Sigmoid colon (tissue), 4 donors: ENCODE measurements around the gene SERTAD2.

Source experiments
- EP300 ChIP-seq, 4 donors: sonication (generic); formaldehyde crosslinking; IDR thresholded peaks; one replicate each; pipeline ENCODE4 v1.6.1; 2017; ENCODE audit warnings: antibody characterized with exemption in 4 of 4
- POLR2A ChIP-seq, 2 donors: fragments of 450-650 bp; IDR thresholded peaks; one replicate each; pipeline ENCODE4 v1.6.1; 2016; ENCODE audit warnings: antibody characterized with exemption in 2 of 2, mild to moderate bottlenecking in 2 of 2, moderate library complexity in 2 of 2
- POLR2AphosphoS5 ChIP-seq, 4 donors: sonication (generic); formaldehyde crosslinking; IDR thresholded peaks; one replicate each; pipeline ENCODE4 v1.6.1; 2017; ENCODE audit warnings: antibody characterized with exemption in 4 of 4
- TF ChIP-seq, protein P1 (sequence below), 4 experiments: fragments of 450-650 bp in 3 of 4; fragments of 200-600 bp in 1 of 4; IDR thresholded peaks; one replicate each; pipeline ENCODE4 v1.5.1; 2016 to 2019; ENCODE audit warnings: antibody characterized with exemption in 4 of 4, mild to moderate bottlenecking in 3 of 4, moderate library complexity in 2 of 4

GRCh38 chr2:64651590-64651989 is 2.1 kb downstream of the SERTAD2 start:
- TF ChIP-seq POLR2AphosphoS5 (IDR thresholded peaks at IDR 0.05) (no peak), EP300 (IDR thresholded peaks at IDR 0.05) (no peak), POLR2A (IDR thresholded peaks at IDR 0.05) (no peak)
- TF ChIP-seq, protein P1, sequence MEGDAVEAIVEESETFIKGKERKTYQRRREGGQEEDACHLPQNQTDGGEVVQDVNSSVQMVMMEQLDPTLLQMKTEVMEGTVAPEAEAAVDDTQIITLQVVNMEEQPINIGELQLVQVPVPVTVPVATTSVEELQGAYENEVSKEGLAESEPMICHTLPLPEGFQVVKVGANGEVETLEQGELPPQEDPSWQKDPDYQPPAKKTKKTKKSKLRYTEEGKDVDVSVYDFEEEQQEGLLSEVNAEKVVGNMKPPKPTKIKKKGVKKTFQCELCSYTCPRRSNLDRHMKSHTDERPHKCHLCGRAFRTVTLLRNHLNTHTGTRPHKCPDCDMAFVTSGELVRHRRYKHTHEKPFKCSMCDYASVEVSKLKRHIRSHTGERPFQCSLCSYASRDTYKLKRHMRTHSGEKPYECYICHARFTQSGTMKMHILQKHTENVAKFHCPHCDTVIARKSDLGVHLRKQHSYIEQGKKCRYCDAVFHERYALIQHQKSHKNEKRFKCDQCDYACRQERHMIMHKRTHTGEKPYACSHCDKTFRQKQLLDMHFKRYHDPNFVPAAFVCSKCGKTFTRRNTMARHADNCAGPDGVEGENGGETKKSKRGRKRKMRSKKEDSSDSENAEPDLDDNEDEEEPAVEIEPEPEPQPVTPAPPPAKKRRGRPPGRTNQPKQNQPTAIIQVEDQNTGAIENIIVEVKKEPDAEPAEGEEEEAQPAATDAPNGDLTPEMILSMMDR (IDR thresholded peaks at IDR 0.05): no peak
